ENCODE data around the gene GCLM. TPM values are rescaled to one million over a fixed set of nuclear protein-coding genes. Genes with fewer than 3 reads are reported as not detected.

GCLM gene
- polyA plus RNA-seq, 2 of the 4 experiments (the other 2 are of a cell fraction): 100 to 163 TPM

DNA sequence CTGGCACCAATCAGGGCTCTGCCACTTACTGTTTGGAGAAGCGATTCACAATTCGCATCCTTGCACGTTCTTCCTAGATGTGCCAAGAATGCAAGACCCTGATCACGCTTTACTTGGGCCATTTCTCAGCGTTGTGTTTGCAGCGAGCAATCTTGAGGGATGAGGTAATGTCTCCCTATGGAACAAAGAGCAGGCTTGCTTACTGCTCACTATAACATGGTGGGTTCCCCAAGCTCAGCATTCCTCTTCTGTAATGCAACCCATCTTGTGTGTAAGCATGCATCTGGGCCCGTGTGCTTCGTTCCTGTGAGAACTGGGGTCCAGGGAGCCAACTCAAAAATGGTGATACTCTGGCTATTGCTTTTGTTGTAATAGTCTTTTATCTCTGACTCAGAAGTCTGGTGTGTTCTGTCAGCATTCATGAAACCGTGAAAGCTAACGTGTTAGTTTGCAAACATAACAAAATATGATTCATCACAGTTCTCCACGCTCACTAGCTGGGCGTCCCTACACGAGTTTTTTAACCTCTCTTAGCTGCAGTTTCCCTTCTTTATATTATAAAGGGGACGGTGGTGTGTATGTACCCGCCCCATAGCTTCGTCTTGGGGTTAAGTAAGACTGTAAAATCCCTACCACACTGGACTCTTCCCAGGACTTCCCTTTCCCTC, 63.6 kb downstream of the GCLM start:
- DNase-seq (ENCODE audit: low read depth in 1 of 2, low spot score in 1 of 2): peak; percentile 18 to 66
- no peak for FAIRE-seq
- Histone ChIP-seq H3K27ac (peak overlapping the region; percentile 84 to 95), H3K4me1 (peaks cover 19% of the 10 kb centered on the region), H3K4me2 (peak overlapping the region; percentile 87), H3K4me3 (peak overlapping the region; percentile 58), H3K9me3 (no peaks in the 10 kb centered on the region; the same call in 2 of the 3 replicates)
- WGBS (ENCODE audit: missing lambda C conversion rate): 4% methylated on average over 16 of the region's 16 CpGs
- peak; percentile 12 to 37; a peak in 5 of 6 replicates for ATAC-seq
- no peak for TF ChIP-seq TP53 (CRISPR knock-in tag; IDR thresholded peaks at IDR 0.05)
- no peak for TF ChIP-seq RARB (CRISPR knock-in tag; IDR thresholded peaks at IDR 0.05)
- no peak for TF ChIP-seq KDM1A (IDR thresholded peaks at IDR 0.05; ENCODE audit: low read depth)
- TF ChIP-seq FOSB (CRISPR knock-in tag; IDR thresholded peaks at IDR 0.05): no peak
- no peak for TF ChIP-seq CBX2 (IDR thresholded peaks at IDR 0.05; ENCODE audit: borderline replicate concordance, low read depth)
- TF ChIP-seq NFE2L2 (conservative IDR thresholded peaks at IDR 0.05; ENCODE audit: low read length): no peak
- TF ChIP-seq BHLHE40 (IDR thresholded peaks at IDR 0.05; ENCODE audit: low read depth, low read length): peak; percentile 57; the same call in 1 of the 2 replicates
- no peak for TF ChIP-seq HEYL (CRISPR knock-in tag; IDR thresholded peaks at IDR 0.05)
- TF ChIP-seq, protein P1, sequence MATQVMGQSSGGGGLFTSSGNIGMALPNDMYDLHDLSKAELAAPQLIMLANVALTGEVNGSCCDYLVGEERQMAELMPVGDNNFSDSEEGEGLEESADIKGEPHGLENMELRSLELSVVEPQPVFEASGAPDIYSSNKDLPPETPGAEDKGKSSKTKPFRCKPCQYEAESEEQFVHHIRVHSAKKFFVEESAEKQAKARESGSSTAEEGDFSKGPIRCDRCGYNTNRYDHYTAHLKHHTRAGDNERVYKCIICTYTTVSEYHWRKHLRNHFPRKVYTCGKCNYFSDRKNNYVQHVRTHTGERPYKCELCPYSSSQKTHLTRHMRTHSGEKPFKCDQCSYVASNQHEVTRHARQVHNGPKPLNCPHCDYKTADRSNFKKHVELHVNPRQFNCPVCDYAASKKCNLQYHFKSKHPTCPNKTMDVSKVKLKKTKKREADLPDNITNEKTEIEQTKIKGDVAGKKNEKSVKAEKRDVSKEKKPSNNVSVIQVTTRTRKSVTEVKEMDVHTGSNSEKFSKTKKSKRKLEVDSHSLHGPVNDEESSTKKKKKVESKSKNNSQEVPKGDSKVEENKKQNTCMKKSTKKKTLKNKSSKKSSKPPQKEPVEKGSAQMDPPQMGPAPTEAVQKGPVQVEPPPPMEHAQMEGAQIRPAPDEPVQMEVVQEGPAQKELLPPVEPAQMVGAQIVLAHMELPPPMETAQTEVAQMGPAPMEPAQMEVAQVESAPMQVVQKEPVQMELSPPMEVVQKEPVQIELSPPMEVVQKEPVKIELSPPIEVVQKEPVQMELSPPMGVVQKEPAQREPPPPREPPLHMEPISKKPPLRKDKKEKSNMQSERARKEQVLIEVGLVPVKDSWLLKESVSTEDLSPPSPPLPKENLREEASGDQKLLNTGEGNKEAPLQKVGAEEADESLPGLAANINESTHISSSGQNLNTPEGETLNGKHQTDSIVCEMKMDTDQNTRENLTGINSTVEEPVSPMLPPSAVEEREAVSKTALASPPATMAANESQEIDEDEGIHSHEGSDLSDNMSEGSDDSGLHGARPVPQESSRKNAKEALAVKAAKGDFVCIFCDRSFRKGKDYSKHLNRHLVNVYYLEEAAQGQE (IDR thresholded peaks at IDR 0.05): no peak
- TF ChIP-seq ESRRA (IDR thresholded peaks at IDR 0.05; ENCODE audit: borderline replicate concordance, low read length): no peak; the same call in 1 of the 2 replicates
- TF ChIP-seq EHF (CRISPR knock-in tag; IDR thresholded peaks at IDR 0.05): no peak
- TF ChIP-seq, protein P2, sequence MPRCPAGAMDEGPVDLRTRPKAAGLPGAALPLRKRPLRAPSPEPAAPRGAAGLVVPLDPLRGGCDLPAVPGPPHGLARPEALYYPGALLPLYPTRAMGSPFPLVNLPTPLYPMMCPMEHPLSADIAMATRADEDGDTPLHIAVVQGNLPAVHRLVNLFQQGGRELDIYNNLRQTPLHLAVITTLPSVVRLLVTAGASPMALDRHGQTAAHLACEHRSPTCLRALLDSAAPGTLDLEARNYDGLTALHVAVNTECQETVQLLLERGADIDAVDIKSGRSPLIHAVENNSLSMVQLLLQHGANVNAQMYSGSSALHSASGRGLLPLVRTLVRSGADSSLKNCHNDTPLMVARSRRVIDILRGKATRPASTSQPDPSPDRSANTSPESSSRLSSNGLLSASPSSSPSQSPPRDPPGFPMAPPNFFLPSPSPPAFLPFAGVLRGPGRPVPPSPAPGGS (IDR thresholded peaks at IDR 0.05): no peak
- TF ChIP-seq, protein P3, sequence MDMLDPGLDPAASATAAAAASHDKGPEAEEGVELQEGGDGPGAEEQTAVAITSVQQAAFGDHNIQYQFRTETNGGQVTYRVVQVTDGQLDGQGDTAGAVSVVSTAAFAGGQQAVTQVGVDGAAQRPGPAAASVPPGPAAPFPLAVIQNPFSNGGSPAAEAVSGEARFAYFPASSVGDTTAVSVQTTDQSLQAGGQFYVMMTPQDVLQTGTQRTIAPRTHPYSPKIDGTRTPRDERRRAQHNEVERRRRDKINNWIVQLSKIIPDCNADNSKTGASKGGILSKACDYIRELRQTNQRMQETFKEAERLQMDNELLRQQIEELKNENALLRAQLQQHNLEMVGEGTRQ (IDR thresholded peaks at IDR 0.05): no peak
- TF ChIP-seq, protein P4, sequence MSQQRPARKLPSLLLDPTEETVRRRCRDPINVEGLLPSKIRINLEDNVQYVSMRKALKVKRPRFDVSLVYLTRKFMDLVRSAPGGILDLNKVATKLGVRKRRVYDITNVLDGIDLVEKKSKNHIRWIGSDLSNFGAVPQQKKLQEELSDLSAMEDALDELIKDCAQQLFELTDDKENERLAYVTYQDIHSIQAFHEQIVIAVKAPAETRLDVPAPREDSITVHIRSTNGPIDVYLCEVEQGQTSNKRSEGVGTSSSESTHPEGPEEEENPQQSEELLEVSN (IDR thresholded peaks at IDR 0.05; ENCODE audit: borderline replicate concordance, low read depth): no peak; the same call in 1 of the 2 replicates
- TF ChIP-seq NPAS2 (CRISPR knock-in tag; IDR thresholded peaks at IDR 0.05; ENCODE audit: borderline replicate concordance): no peak
- peak in 1 of 2 experiments; percentile 38; a peak in 1 of 4 replicates for TF ChIP-seq CEBPB (IDR thresholded peaks at IDR 0.05)
- TF ChIP-seq FOSL2 (IDR thresholded peaks at IDR 0.05): no peak
- TF ChIP-seq FOSL2 (CRISPR knock-in tag; IDR thresholded peaks at IDR 0.05): peak; percentile 77
- TF ChIP-seq JUNB (IDR thresholded peaks at IDR 0.05): peak; percentile 42; the same call in 1 of the 2 replicates
- TF ChIP-seq SMC3 (IDR thresholded peaks at IDR 0.05): no peak
- TF ChIP-seq EP300 (IDR thresholded peaks at IDR 0.05): no peak
- ChIA-PET CTCF (interaction anchor here (1.0 to 1.6 kb wide), 6 partner anchors 10 to 541 kb away, joined by 3 to 14 read pairs (median 4); no protein-coding TSS in a partner anchor), POLR2A (interaction anchor here (0.8 to 1.8 kb wide), 9 partner anchors 28 to 501 kb away, joined by 3 to 11 read pairs (median 4); partner anchors contain the start of genes BCAR3, DNTTIP2 and FNBP1L)

All from A549 (cell line).